GM12892 (cell line): Measurements from ENCODE around the gene QRICH1.

Source experiments
- POLR2A ChIP-seq: IDR thresholded peaks from 2 replicates; pipeline ENCODE4 v1.6.1; 2011; ENCODE audit warnings: low read depth, low read length, control low read depth
- POLR2AphosphoS5 ChIP-seq: IDR thresholded peaks from 2 replicates; pipeline ENCODE4 v1.6.1; 2011; ENCODE audit warnings: low read depth, low read length, control low read depth
- TAF1 ChIP-seq: IDR thresholded peaks from 2 replicates; pipeline ENCODE4 v1.6.1; 2011; ENCODE audit warnings: low read depth, mild to moderate bottlenecking, control low read depth, low read length, borderline replicate concordance

DNA sequence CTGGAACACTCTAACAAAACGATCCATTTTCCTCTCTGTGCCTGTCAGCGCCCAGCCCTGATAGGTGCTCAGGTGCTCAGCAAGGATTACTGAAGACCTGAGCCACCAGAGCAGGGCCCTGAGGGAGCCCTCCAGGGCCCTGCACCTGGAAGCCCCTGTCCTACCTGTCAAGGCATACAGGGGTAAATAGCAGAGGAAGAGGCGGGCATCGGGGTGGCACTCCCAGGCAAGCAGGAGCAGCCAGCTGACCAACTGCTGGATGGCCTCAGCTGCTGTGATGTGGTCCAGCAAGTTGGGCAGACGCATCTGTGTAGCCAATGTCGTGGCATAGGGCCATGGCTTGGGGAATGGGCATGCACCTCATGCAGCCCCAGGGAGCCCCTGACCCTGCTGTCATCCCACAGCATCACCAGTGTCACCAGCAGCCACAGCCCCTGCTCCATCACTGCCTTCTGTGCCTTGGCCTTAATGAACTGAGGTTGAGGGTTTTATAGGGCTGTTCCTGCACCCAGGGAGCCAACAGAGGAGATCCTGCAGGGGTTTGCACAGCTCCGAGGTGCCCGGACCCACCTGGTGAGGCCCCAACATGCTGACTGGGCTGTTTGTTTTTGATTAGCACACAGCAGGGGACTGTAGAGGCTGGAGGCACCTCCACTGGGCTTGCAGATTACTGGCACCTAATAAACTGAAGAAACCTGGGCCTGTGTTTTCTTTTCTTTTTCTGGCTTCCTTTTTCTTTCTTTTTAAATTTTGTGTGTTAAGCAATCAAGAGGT lies 94.6 kb downstream of the QRICH1 start:
- no peak for TF ChIP-seq POLR2A
- TF ChIP-seq POLR2AphosphoS5 = no peak
- TF ChIP-seq TAF1 = no peak
